PC-9 (cell line): ENCODE measurements around the gene CDIP1. TPM values are rescaled to one million over a fixed set of nuclear protein-coding genes. Genes with fewer than 3 reads are reported as not detected.

Experiments used
- BruUV-seq: library from RNA; stranded (reverse); fragments of 400-500 nt; replicated peaks from 2 replicates; lab custom pipeline; 2021; lab: Mats Ljungman, UMichigan
- CTCF ChIA-PET: fragments of 300-600 bp; sonication (Branson Sonifier 250); formaldehyde crosslinking; loops from one replicate; lab custom pipeline; 2022; ENCODE audit warnings: antibody characterized with exemption; lab: Charles Lee
- POLR2A ChIA-PET: fragments of 300-600 bp; sonication (Branson Sonifier 250); formaldehyde crosslinking; loops from one replicate; lab custom pipeline; 2022; ENCODE audit warnings: antibody characterized with exemption; ENCODE audit not compliant: unreplicated experiment; lab: Charles Lee
- DNase-seq, 2 experiments: peaks; one replicate each; pipeline versions ENCODE4 v3.0.0 to v3.0.0-alpha.2; 2015 to 2022; ENCODE audit warnings: mixed read lengths in 1 of 2
- H2AFZ ChIP-seq: fragments of 200-600 bp; sonication (generic); 2 replicates; pipeline ENCODE4 v1.8.1; 2017; ENCODE audit warnings: antibody characterized with exemption
- H3F3A ChIP-seq: fragments of 200-600 bp; sonication (generic); 2 replicates; pipeline ENCODE4 v1.8.1; 2017; ENCODE audit warnings: antibody characterized with exemption, mild to moderate bottlenecking, low read depth; ENCODE audit not compliant: insufficient read depth
- H3K27ac ChIP-seq: fragments of 200-600 bp; sonication (generic); 2 replicates; pipeline ENCODE4 v1.6.1; 2016; ENCODE audit warnings: mixed run types
- H3K27me3 ChIP-seq: fragments of 200-600 bp; sonication (generic); 2 replicates; pipeline ENCODE4 v1.6.1; 2016; ENCODE audit warnings: low read depth, mixed run types; ENCODE audit not compliant: insufficient read depth
- H3K36me3 ChIP-seq: fragments of 200-600 bp; sonication (generic); 2 replicates; pipeline ENCODE4 v1.6.1; 2016; ENCODE audit warnings: low read depth, mixed run types
- H3K4me1 ChIP-seq: fragments of 200-600 bp; sonication (generic); replicated peaks from 2 replicates; pipeline ENCODE4 v1.6.1; 2016; ENCODE audit warnings: mixed run types; ENCODE audit not compliant: insufficient read depth
- H3K4me2 ChIP-seq: fragments of 200-600 bp; sonication (generic); 2 replicates; pipeline ENCODE4 v1.6.1; 2017; ENCODE audit warnings: mixed run types
- H3K4me3 ChIP-seq: fragments of 200-600 bp; sonication (generic); 2 replicates; pipeline ENCODE4 v1.6.1; 2016; ENCODE audit warnings: mixed run types
- H3K79me2 ChIP-seq: fragments of 200-600 bp; sonication (generic); 2 replicates; pipeline ENCODE4 v1.6.1; 2017; ENCODE audit warnings: low read depth, mixed run types
- H3K9me2 ChIP-seq: fragments of 200-600 bp; sonication (generic); 2 replicates; pipeline ENCODE4 v1.8.1; 2017; ENCODE audit warnings: mild to moderate bottlenecking; ENCODE audit not compliant: insufficient read depth
- H3K9me3 ChIP-seq: fragments of 200-600 bp; sonication (generic); 2 replicates; pipeline ENCODE4 v1.8.1; 2016; ENCODE audit warnings: low read depth; ENCODE audit not compliant: insufficient read depth
- H4K20me1 ChIP-seq: fragments of 200-600 bp; sonication (generic); 2 replicates; pipeline ENCODE4 v1.8.1; 2017; ENCODE audit not compliant: insufficient read depth
- EZH2 ChIP-seq: fragments of 200-600 bp; sonication (generic); IDR thresholded peaks from 2 replicates; pipeline ENCODE4 v1.8.0; 2017; ENCODE audit warnings: antibody characterized with exemption, low read depth
- intact Hi-C: fragments of 100-400 bp; cut with micrococcal nuclease; formaldehyde crosslinking; loops from one replicate; pipeline ENCODE4 v1.10.0; 2022; ENCODE audit not compliant: unreplicated experiment
- total RNA-seq: library from RNA; stranded (reverse); gene quantifications from 2 replicates; pipeline ENCODE4 v1.2.3, GENCODE V29; 2021
- TF ChIP-seq, protein P1 (sequence below): fragments of 200-600 bp; sonication (generic); conservative IDR thresholded peaks from 2 replicates; pipeline ENCODE4 v1.6.1; 2017; ENCODE audit warnings: mixed run types, antibody characterized with exemption, mild to moderate bottlenecking, moderate library complexity

The CDIP1 gene
- total RNA-seq, 1 experiment from 2014 or later, result 10.7 TPM

DNA sequence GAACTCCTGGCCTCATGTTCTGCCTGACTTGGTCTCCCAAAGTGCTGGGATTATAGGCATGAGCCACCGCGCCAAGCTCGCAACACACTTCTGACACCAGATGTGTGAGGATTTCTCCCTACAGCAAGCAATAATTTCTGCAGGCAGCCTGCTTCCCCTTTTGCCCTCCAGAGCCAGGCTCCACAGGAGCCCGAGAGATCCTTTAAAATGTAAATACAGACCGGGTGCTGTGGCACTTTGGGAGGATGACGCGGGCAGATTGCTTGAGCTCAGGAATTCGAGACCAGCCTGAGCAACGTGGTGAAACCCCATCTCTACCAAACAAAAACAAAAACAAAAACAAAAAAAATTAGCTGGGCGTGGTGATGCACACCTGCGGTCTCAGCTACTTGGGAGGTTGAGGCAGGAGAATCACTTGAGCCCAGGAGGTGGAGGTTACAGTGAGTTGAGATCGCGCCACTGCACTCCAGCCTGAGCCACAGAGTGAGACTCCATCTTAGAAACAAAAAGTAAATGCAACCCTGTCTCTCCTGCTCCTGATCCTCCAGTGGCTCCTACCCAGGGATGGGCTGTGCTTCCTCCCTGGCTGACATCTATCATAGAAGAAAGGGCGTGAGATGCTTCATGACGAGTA, 32.2 kb upstream of the CDIP1 start:
- no peak overlapping the region for H3K4me2 ChIP-seq

DNA sequence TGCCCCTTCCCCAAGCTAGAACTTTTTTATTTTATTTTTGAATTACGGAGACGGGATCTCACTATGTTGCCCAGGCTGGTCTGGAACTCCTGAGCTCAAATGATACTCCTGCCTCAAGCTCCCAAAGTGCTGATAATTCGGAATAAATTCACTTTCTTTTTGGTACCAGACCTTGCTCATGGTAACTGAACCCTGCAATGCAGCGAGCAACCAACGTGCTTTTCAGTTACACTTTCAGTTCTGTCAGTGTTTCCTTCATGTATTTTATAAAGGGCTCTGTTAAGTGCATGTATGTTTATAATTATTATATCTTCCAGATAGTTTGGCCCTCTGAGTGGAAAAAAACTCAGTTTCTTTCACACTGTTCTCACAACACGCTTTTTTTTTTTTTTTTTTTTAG, 31.5 kb upstream of the CDIP1 start:
- ChIA-PET POLR2A (no interaction called here), CTCF (no interaction called here)
- no peaks in the 10 kb centered on the region for H3K27me3 ChIP-seq
- no peak overlapping the region for H3K27ac ChIP-seq
- H3K4me1 ChIP-seq, result no peaks in the 10 kb centered on the region
- H3K4me2 ChIP-seq, result no peak overlapping the region
- no peaks in the 10 kb centered on the region for H3K36me3 ChIP-seq
- no peak for DNase-seq
- H3F3A ChIP-seq, result no peaks in the 10 kb centered on the region
- no TSS peak for BruUV-seq
- H3K4me3 ChIP-seq, result no peak overlapping the region
- no peaks in the 10 kb centered on the region for H3K9me2 ChIP-seq
- H3K79me2 ChIP-seq, result no peaks in the 10 kb centered on the region
- TF ChIP-seq, protein P1, sequence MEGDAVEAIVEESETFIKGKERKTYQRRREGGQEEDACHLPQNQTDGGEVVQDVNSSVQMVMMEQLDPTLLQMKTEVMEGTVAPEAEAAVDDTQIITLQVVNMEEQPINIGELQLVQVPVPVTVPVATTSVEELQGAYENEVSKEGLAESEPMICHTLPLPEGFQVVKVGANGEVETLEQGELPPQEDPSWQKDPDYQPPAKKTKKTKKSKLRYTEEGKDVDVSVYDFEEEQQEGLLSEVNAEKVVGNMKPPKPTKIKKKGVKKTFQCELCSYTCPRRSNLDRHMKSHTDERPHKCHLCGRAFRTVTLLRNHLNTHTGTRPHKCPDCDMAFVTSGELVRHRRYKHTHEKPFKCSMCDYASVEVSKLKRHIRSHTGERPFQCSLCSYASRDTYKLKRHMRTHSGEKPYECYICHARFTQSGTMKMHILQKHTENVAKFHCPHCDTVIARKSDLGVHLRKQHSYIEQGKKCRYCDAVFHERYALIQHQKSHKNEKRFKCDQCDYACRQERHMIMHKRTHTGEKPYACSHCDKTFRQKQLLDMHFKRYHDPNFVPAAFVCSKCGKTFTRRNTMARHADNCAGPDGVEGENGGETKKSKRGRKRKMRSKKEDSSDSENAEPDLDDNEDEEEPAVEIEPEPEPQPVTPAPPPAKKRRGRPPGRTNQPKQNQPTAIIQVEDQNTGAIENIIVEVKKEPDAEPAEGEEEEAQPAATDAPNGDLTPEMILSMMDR, result no peak
- no peak for TF ChIP-seq EZH2
- no peaks in the 10 kb centered on the region for H4K20me1 ChIP-seq
- H2AFZ ChIP-seq, result no peak overlapping the region
- no peaks in the 10 kb centered on the region for H3K9me3 ChIP-seq
- intact Hi-C loops, result no loop called here

More for the DNA sequence above, 32.2 kb upstream of the CDIP1 start:
- no peak overlapping the region for H3K4me3 ChIP-seq
- no peaks in the 10 kb centered on the region for H3K4me1 ChIP-seq
- no peak overlapping the region for H3K27ac ChIP-seq
- TF ChIP-seq, protein P1, result no peak
- TF ChIP-seq EZH2, result no peak
- CTCF ChIA-PET, result no interaction called here
- H3K9me2 ChIP-seq, result no peaks in the 10 kb centered on the region
- POLR2A ChIA-PET, result interaction anchor here (0.6 kb wide), 1 partner anchor 1549 kb away, joined by 3 read pairs; no protein-coding TSS in a partner anchor
- H3K79me2 ChIP-seq, result no peaks in the 10 kb centered on the region
- no peaks in the 10 kb centered on the region for H3K27me3 ChIP-seq
- intact Hi-C loops, result no loop called here
- H3F3A ChIP-seq, result no peaks in the 10 kb centered on the region
- no peaks in the 10 kb centered on the region for H4K20me1 ChIP-seq
- no peaks in the 10 kb centered on the region for H3K9me3 ChIP-seq
- BruUV-seq, result no TSS peak
- 0 out of 2 replicates have a peak overlapping the region, but pooled peaks have one; percentile 17 for H2AFZ ChIP-seq
- no peak for DNase-seq
- H3K36me3 ChIP-seq, result no peaks in the 10 kb centered on the region

DNA sequence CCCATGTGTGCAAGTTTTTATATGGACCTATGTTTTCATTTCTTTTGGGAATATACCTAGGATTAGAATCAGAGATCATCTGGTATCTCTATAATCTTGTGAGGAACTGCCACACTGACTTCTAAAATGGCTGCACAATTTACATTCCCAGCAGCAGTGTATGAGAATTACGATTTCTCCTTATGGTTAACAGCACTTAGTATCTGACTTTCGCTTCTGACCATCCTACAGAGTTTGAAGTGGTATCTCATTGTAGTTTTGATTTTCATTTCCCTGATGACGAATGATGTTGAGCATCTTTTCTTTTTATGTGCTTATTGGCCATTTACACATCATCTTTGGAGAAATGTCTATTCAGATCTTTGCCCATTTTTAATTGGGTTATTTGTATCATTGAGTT, 27.6 kb upstream of the CDIP1 start:
- H3F3A ChIP-seq, result no peaks in the 10 kb centered on the region
- H3K79me2 ChIP-seq, result no peaks in the 10 kb centered on the region
- H3K27me3 ChIP-seq, result no peaks in the 10 kb centered on the region
- no peak for TF ChIP-seq EZH2
- TF ChIP-seq, protein P1, result no peak
- no peak overlapping the region for H3K4me3 ChIP-seq
- CTCF ChIA-PET, result no interaction called here
- H3K9me3 ChIP-seq, result no peaks in the 10 kb centered on the region
- no peaks in the 10 kb centered on the region for H3K36me3 ChIP-seq
- BruUV-seq, result no TSS peak
- intact Hi-C loops, result no loop called here
- no peak overlapping the region for H3K27ac ChIP-seq
- POLR2A ChIA-PET, result no interaction called here
- no peak overlapping the region for H3K4me2 ChIP-seq
- H3K4me1 ChIP-seq, result no peaks in the 10 kb centered on the region
- DNase-seq, result no peak
- H4K20me1 ChIP-seq, result no peaks in the 10 kb centered on the region
- no peaks in the 10 kb centered on the region for H3K9me2 ChIP-seq
- H2AFZ ChIP-seq, result no peak overlapping the region
